ENCODE data around the gene ABCA4.

ABCA4 gene

DNA sequence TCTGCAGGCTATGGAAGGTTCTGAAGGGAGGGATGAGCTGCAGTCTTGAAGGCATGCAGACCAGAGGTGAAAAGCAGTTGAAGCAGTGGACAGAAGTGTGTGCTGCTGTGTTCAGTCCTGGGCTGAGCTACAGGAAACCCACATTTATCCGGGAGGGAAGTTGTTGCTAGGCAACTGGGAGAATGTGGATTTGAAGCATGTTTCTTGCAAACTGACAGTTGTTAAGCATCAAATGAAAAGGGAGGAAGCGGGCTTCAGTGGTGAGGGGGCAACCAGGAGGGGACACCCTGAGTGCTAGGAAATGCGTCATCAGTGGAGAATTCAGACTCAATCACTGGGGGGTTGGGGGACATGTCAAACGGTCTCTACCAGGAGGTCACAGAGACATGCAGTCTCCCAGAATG is 28.7 kb downstream of the ABCA4 start:
- no peak overlapping the region for H3K4me3 ChIP-seq
- H3K9ac ChIP-seq (ENCODE audit: insufficient read length), result no peak overlapping the region
- no peaks in the 10 kb centered on the region for H3K36me3 ChIP-seq (ENCODE audit: insufficient read depth, low read length)
- TF ChIP-seq POLR2AphosphoS5 (IDR thresholded peaks at IDR 0.05; ENCODE audit: borderline replicate concordance, low read depth, low read length) (no peak), FOXP2 (optimal IDR thresholded peaks at IDR 0.05; ENCODE audit: control extremely low read depth, extremely low read length, insufficient read depth) (no peak), EZH2 (IDR thresholded peaks at IDR 0.05) (no peak)
- DNase-seq (ENCODE audit: low read depth, low spot score), result no peak
- H3K27ac ChIP-seq, result no peak overlapping the region
- H3K9me3 ChIP-seq (ENCODE audit: low read depth, low read length), result no peaks in the 10 kb centered on the region

- no peak overlapping the region for H3K27ac ChIP-seq
- no peak overlapping the region for H3K4me3 ChIP-seq
- H3K9ac ChIP-seq (ENCODE audit: insufficient read length), result no peak overlapping the region
- TF ChIP-seq POLR2AphosphoS5 (IDR thresholded peaks at IDR 0.05; ENCODE audit: borderline replicate concordance, low read depth, low read length) (no peak), EZH2 (IDR thresholded peaks at IDR 0.05) (no peak), FOXP2 (optimal IDR thresholded peaks at IDR 0.05; ENCODE audit: control extremely low read depth, extremely low read length, insufficient read depth) (no peak)
- DNase-seq (ENCODE audit: low read depth, low spot score), result no peak
- H3K9me3 ChIP-seq (ENCODE audit: low read depth, low read length), result no peaks in the 10 kb centered on the region
- H3K36me3 ChIP-seq (ENCODE audit: insufficient read depth, low read length), result no peaks in the 10 kb centered on the region
Measured at GRCh38 chr1:94090761-94091160, 30.2 kb downstream of the ABCA4 start.

GRCh38 chr1:94087193-94087592 is 33.8 kb downstream of the ABCA4 start:
- no peak overlapping the region for H3K4me3 ChIP-seq
- H3K36me3 ChIP-seq (ENCODE audit: insufficient read depth, low read length), result no peaks in the 10 kb centered on the region
- no peak overlapping the region for H3K9ac ChIP-seq (ENCODE audit: insufficient read length)
- no peaks in the 10 kb centered on the region for H3K9me3 ChIP-seq (ENCODE audit: low read depth, low read length)
- TF ChIP-seq EZH2 (IDR thresholded peaks at IDR 0.05) (no peak), POLR2AphosphoS5 (IDR thresholded peaks at IDR 0.05; ENCODE audit: borderline replicate concordance, low read depth, low read length) (no peak), FOXP2 (optimal IDR thresholded peaks at IDR 0.05; ENCODE audit: control extremely low read depth, extremely low read length, insufficient read depth) (no peak)
- no peak for DNase-seq (ENCODE audit: low read depth, low spot score)
- H3K27ac ChIP-seq, result no peak overlapping the region

DNA sequence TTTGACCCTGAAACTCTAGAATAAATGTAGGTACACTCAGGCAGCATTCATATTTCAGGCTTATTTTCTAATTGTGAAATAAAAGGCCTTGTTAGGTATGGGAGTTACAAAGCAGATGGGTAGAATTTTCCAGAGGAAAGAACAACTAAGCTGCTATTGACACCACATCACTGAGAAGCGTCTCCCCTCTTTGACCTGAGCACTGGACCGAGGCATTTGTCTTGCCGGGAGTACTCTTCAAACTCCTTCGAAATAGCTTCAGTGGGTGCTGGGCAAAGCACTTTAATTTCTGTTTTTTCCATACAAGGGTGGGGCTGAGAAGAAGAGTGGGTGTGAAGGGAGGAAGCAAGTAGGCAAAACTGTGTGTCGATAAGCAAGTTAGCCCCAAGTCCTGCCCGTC is 36.4 kb downstream of the ABCA4 start:
- TF ChIP-seq EZH2 (IDR thresholded peaks at IDR 0.05), result no peak
- no peak for TF ChIP-seq POLR2AphosphoS5 (IDR thresholded peaks at IDR 0.05; ENCODE audit: borderline replicate concordance, low read depth, low read length)
- no peak for TF ChIP-seq FOXP2 (optimal IDR thresholded peaks at IDR 0.05; ENCODE audit: control extremely low read depth, extremely low read length, insufficient read depth)
- no peak for DNase-seq (ENCODE audit: low read depth, low spot score)
- Histone ChIP-seq H3K4me3 (no peak overlapping the region), H3K9ac (ENCODE audit: insufficient read length) (no peak overlapping the region), H3K9me3 (ENCODE audit: low read depth, low read length) (no peaks in the 10 kb centered on the region), H3K27ac (no peak overlapping the region), H3K36me3 (ENCODE audit: insufficient read depth, low read length) (no peaks in the 10 kb centered on the region)

DNA sequence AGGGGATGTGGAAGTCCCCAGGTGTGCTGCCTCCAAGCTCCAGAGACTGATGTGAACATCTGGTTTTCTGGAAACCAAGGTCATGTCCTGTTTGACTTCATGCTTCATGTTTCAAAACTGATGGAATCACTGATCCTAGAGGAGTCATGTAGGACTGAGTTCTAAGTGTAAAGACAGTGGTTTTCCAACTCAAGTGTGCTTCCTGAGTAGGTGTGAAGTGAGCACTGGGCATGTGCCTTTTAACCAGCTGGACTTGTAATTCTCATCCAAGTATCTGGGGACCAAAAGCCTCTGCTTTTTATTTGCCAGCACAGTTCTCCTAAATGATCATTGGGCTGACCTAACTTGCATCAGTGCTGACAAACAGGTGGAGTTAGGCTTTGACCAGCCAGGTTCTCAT is 36.9 kb downstream of the ABCA4 start:
- Histone ChIP-seq H3K9ac (ENCODE audit: insufficient read length) (no peak overlapping the region), H3K27ac (no peak overlapping the region)
- no peak for DNase-seq (ENCODE audit: low read depth, low spot score)

DNA sequence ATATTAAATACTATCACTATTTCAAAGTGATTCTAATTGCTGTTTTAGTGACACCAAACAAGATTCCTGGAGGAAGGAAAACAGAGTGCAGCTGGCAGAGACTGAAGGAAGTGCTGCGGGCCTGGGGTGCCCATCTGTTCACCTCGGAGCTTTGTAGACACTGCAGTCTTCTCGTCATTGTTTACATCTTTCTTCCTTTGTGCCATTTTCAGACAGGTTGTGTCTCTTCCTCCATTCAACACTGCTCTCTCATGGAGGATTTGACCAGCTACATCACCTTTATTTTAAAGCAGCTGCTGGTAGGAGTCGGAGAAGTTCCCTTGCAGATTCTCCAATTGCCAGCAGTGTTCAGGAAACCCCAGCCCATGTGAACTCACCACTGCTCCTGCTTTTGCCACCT is 37.3 kb downstream of the ABCA4 start:
- Histone ChIP-seq H3K9me3 (ENCODE audit: low read depth, low read length) (no peaks in the 10 kb centered on the region), H3K9ac (ENCODE audit: insufficient read length) (no peak overlapping the region), H3K27ac (no peak overlapping the region), H3K36me3 (ENCODE audit: insufficient read depth, low read length) (no peaks in the 10 kb centered on the region), H3K4me3 (no peak overlapping the region)
- TF ChIP-seq FOXP2 (optimal IDR thresholded peaks at IDR 0.05; ENCODE audit: control extremely low read depth, extremely low read length, insufficient read depth) (no peak), EZH2 (IDR thresholded peaks at IDR 0.05) (no peak), POLR2AphosphoS5 (IDR thresholded peaks at IDR 0.05; ENCODE audit: borderline replicate concordance, low read depth, low read length) (no peak)
- no peak for DNase-seq (ENCODE audit: low read depth, low spot score)

More for the DNA sequence above, 36.9 kb downstream of the ABCA4 start:
- Histone ChIP-seq H3K9me3 (ENCODE audit: low read depth, low read length) (no peaks in the 10 kb centered on the region), H3K36me3 (ENCODE audit: insufficient read depth, low read length) (no peaks in the 10 kb centered on the region), H3K4me3 (no peak overlapping the region)
- TF ChIP-seq FOXP2 (optimal IDR thresholded peaks at IDR 0.05; ENCODE audit: control extremely low read depth, extremely low read length, insufficient read depth), result no peak
- no peak for TF ChIP-seq POLR2AphosphoS5 (IDR thresholded peaks at IDR 0.05; ENCODE audit: borderline replicate concordance, low read depth, low read length)
- no peak for TF ChIP-seq EZH2 (IDR thresholded peaks at IDR 0.05)

DNA sequence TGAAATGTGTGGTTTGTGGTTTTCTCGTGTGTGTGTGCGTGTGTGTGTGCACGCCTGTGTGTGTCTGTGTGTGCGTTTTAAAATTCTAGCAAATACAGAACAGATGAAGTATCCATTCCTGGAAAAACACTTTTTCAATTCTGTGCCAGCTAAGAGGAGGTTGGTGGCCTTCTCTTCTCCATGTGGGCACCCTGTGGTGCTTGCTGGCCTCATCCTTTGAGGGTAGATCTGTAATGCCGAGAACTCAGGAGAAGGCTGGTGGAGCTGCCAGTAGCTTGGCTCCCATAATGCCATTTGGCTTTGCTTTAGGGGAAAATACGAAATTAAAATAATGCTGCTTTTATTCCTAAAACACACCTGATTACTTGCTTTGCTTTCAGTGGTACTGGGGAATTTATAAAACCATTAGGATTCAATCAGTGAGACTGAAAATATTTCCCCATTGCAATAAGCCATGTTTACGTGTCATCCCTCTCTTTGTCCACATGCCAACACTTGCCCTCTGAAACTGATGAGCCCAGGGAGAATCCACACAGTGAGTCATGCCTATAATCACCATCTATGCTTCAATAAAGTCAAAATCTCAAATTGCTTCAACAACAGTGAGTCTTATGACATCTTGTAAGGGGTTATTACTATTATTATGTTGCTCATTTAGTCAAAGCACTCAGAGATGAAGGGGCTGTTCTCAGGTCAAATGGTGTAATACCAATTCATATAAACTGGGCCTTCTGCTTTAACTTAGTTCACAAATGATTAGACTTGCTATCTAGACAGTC is 39.2 kb downstream of the ABCA4 start:
- DNase-seq (ENCODE audit: low read depth, low spot score), result no peak
- Histone ChIP-seq H3K4me3 (no peak overlapping the region), H3K9me3 (ENCODE audit: low read depth, low read length) (no peaks in the 10 kb centered on the region), H3K27ac (no peak overlapping the region), H3K36me3 (ENCODE audit: insufficient read depth, low read length) (no peaks in the 10 kb centered on the region), H3K9ac (ENCODE audit: insufficient read length) (no peak overlapping the region)
- TF ChIP-seq EZH2 (IDR thresholded peaks at IDR 0.05), result no peak
- TF ChIP-seq POLR2AphosphoS5 (IDR thresholded peaks at IDR 0.05; ENCODE audit: borderline replicate concordance, low read depth, low read length), result no peak
- no peak for TF ChIP-seq FOXP2 (optimal IDR thresholded peaks at IDR 0.05; ENCODE audit: control extremely low read depth, extremely low read length, insufficient read depth)

- Histone ChIP-seq H3K9me3 (ENCODE audit: low read depth, low read length) (no peaks in the 10 kb centered on the region), H3K27ac (no peak overlapping the region), H3K9ac (ENCODE audit: insufficient read length) (no peak overlapping the region), H3K36me3 (ENCODE audit: insufficient read depth, low read length) (no peaks in the 10 kb centered on the region), H3K4me3 (no peak overlapping the region)
- TF ChIP-seq FOXP2 (optimal IDR thresholded peaks at IDR 0.05; ENCODE audit: control extremely low read depth, extremely low read length, insufficient read depth) (no peak), EZH2 (IDR thresholded peaks at IDR 0.05) (no peak), POLR2AphosphoS5 (IDR thresholded peaks at IDR 0.05; ENCODE audit: borderline replicate concordance, low read depth, low read length) (no peak)
- DNase-seq (ENCODE audit: low read depth, low spot score), result no peak
Measured at GRCh38 chr1:94079989-94080388, 41.0 kb downstream of the ABCA4 start.

All from SK-N-MC (cell line).